ENCODE data around the gene FAAP20. TPM values are rescaled to one million over a fixed set of nuclear protein-coding genes. Genes with fewer than 3 reads are reported as not detected.

Gene FAAP20
- total and polyA plus RNA-seq, 9 of the 15 experiments (the other 6 are each of a cell fraction or from before 2014, with no cell fraction given) = 0.58 to 143 (median 9.9) TPM

GRCh38 chr1:2194898-2195673 is 514 bp upstream of the FAAP20 start (continued):
- TF ChIP-seq SAFB2 (IDR thresholded peaks at IDR 0.05; ENCODE audit: borderline replicate concordance, low read depth, low read length, severe bottlenecking) (no peak), HDGF (IDR thresholded peaks at IDR 0.05) (peak; percentile 38; the same call in 1 of the 2 replicates), ZBTB7A (IDR thresholded peaks at IDR 0.05; ENCODE audit: borderline replicate concordance, control insufficient read depth, low read depth, low read length) (peak; percentile 100), CAMTA2 (CRISPR knock-in tag; conservative IDR thresholded peaks at IDR 0.05) (no peak), NR2C2 (CRISPR knock-in tag; IDR thresholded peaks at IDR 0.05) (no peak), NR2C2 (tag; IDR thresholded peaks at IDR 0.05) (peak; percentile 48; the same call in 1 of the 2 replicates), CREM (IDR thresholded peaks at IDR 0.05; ENCODE audit: low read depth) (peak; percentile 40; the same call in 1 of the 2 replicates), NBN (IDR thresholded peaks at IDR 0.05; ENCODE audit: low read depth) (peak; percentile 50; the same call in 1 of the 2 replicates), MYBL2 (IDR thresholded peaks at IDR 0.05; ENCODE audit: low read depth) (no peak), MYBL2 (CRISPR knock-in tag; IDR thresholded peaks at IDR 0.05; ENCODE audit: borderline replicate concordance) (no peak), NFATC3 (IDR thresholded peaks at IDR 0.05) (no peak), BRD4 (IDR thresholded peaks at IDR 0.05) (no peak), GABPB1 (CRISPR knock-in tag; IDR thresholded peaks at IDR 0.05) (peak; percentile 84), MNT (conservative IDR thresholded peaks at IDR 0.05) (peak; percentile 80 to 84), SP2 (IDR thresholded peaks at IDR 0.05; ENCODE audit: extremely low read depth, low read depth, low read length, poor library complexity, severe bottlenecking) (no peak), ZBTB17 (CRISPR knock-in tag; IDR thresholded peaks at IDR 0.05) (0 out of 2 replicates have a peak, but pooled peaks have one; percentile 29)
